ENCODE results near the gene KCTD20.

KCTD20 gene

DNA sequence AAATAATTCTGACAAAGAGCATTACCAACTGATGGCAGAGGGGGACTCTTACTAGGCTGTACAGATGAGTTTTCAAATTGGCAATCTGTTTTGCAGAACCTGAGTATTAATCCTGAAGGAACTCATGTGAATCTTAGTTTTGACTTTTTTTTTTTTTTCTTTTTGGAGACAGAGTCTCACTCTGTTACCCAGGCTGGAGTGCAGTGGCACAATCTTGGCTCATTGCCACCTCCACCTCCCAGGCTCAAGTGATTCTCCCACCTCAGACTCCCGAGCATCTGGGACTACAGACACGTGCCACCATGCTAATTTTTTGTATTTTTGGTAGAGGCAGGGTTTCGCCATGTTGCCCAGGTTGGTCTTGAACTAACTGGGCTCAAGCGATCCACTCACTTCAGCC is 49.3 kb downstream of the KCTD20 start:
- DNase-seq = no peak

- DNase-seq = no peak
Observed at GRCh38 chr6:36492621-36493020, 49.8 kb downstream of the KCTD20 start.

GRCh38 chr6:36493319-36493718 is 50.5 kb downstream of the KCTD20 start:
- DNase-seq = no peak

DNA sequence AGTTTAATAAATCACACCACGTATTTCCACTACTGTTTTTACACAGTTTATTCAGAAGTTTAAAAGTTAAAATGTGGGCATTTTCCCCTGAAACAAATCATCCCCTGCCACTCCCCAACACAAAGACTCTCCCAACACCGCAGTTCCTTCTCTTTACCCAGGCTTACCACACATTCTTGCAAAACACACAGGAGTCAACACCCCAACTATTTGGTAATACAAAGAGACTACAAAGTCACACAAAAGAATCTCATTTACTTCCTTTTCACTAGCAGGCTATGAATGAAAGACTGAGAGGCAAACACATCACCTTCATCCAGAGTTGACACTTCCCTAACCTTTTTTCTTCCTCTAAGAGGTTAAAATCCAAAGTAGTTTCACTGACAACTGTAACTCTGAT is 51.1 kb downstream of the KCTD20 start:
- no peak for DNase-seq

DNA sequence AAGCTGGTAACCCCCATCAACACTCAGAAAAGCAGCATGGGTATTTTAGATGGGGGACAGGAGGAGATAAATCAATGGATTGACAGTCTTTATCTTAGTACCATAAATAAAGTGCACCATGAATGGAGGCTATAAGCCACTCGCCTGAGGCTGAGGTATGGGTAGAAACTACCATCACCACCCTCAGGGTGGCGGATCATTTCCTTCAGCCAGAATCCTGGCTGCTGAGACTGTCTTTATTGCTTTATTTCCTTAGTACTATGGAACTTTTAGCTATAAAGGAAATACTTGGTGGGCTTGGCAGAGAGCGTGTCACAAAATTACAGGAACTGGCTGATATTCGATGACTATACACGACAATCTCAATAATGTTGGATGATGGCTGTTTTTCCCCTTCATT is 52.3 kb downstream of the KCTD20 start:
- no peak for DNase-seq

GRCh38 chr6:36499918-36500317 is 57.1 kb downstream of the KCTD20 start:
- DNase-seq = no peak

GRCh38 chr6:36501686-36502085 is 58.9 kb downstream of the KCTD20 start:
- no peak for DNase-seq

- no peak for DNase-seq
Observed at GRCh38 chr6:36504181-36504580, 61.4 kb downstream of the KCTD20 start.

GRCh38 chr6:36504982-36505381 is 62.2 kb downstream of the KCTD20 start:
- no peak for DNase-seq

DNA sequence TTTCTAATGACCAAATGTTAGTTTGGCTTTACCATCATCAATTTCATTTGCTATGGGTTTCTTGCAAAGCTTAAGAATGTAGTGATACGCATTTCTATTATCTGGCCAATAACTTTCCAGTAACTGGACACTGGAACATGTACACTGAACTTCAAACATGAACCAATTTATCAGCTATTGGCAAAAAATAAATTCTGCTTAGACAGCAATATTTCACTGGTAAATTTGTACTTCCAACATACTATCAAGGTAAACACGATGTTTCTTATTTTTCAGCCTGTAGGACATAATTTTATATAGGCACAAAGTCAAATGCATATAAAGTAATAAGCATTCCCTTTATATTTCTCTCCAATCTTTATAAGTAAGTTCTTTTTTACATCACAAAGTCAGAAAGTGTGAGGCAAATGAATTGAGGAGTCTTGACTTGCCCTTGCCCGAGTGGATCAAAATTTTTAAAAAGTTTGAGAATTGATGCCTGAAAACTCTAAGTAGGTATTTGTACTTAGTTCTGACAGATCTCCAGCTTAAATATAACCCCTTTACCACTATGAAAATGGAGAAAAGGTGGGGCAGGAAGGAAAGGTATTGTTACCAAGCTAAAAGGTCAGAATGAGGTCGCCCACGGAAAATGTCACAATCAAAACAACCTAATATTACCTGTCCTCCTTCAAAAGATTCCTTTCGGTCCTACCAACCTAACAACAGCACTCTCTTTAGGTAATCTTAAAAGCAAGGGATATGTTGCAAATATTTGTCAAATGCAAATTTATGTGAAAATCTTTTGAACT is 63.1 kb downstream of the KCTD20 start:
- DNase-seq = no peak

GRCh38 chr6:36506611-36507010 is 63.8 kb downstream of the KCTD20 start:
- DNase-seq = no peak

DNA sequence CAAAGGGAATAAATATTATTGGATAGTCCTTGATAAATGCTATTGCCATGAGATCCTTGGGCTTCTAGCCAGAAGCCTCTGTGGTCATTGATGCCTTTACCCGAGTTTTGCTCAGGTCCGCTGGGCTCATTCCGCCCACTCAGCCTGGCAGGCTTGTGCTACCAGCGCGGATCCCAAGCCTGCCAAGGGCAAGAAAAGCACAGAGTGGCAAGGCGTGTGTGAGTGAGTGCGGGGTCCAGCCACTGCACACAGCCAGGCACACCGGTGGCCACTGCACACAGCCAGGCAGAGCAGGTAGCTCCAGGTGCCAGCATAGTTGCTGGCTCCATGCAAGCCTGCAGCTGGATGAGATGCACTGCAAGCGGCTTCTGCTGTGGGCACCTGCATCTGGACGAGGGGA is 65.7 kb downstream of the KCTD20 start:
- no peak for DNase-seq

DNA sequence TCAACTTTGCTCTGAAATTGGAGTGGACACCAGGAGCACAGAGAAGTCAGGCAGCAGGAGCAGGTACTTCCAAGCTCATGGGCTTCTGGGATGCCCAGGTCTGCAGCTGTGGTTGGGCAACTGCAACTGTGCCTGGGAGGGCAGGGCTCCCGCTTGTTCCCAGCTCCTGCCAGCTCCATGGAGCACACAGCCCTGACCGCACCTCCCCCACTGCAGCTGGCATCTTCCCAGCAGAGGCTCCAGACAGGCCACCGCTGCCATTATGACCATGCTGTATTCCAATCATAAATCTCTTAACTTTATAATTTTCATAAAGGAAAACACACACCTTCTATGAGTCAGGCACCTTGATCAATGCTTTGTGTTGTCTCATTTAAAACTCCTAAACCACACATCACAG is 67.6 kb downstream of the KCTD20 start:
- no peak for DNase-seq

DNA sequence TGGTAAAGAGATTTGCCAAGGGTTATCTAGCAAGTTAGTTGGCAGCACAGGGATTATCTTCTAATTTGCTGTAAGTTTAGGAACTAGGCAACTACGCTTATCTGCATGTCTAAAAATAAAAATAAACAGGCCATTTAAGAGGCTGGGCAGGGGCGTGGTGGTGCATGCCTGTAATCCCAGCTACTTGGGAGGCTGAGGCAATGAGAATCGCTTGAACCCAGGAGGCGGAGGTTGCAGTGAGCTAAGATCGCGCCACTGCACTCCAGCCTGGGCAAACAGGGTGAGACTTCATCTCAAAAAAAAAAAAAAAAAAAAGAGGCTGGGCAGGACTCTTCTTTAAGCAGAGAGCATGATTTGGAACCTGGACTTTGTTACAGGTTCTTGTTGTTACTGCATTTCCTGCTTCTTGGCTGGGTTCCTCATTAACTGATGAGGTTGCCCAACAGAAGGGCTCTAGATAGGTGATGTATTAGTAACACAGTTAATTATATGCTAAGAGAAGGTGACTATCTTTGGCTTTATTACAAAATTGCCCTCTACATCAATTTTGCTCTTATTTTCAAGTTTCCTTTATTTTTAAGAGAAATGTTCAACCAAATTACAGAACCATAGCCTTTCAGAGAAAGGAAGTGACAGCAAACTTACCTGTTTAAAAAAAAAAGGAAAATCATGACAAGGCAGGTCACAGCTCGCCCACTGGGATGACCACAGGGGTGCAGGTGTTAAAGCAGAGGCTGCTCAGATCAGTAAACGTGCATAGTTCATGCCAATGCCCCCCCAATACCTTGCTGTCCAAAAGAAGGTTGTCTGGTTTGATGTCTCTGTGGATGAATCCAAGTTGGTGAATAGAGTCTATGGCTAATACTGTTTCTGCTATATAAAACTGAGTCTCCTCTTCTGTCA is 72.0 kb downstream of the KCTD20 start:
- DNase-seq = no peak

DNA sequence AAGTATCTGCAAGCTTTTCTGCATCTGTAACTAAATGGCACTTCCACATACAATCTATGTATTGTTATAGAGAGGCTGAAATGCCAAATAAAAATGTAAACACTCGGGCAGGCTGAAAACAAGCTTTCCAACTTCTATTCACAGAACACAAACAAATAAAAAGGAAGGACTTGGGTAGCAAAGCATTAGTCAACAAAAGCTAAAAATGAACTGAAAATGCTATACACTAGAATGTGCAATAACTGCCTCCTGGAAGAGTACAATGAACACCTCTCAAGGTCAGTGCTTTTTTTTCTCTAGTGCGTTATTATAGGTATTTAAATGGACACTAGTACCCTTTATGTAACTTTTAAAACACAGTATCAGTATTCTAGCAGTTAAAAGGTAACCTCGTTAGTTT is 73.0 kb downstream of the KCTD20 start:
- DNase-seq = no peak

DNA sequence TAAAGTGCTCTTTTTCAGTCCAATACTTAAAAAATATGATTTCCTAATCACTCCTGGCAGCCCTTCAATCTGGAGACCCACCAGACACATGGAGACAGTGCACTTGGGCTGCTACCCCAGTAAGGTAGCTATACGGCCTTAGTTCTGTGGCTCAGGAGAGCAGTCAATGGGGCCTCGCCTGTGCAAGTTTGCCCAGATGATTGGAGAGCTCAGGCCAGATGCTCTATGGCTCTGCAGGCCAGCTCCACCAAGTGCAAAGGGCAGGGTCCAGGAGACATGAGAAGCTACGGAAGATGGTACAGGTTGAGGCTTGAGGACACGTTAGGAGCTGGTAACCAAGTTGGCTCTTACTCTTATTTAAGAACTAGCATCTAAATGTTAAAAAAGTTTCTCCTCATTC is 73.8 kb downstream of the KCTD20 start:
- DNase-seq = no peak

- peak in 2 of 58 donors; percentile 5 to 18 for DNase-seq
Observed at GRCh38 chr6:36516988-36517387, 74.2 kb downstream of the KCTD20 start.

- no peak for DNase-seq
Observed at GRCh38 chr6:36517408-36517807, 74.6 kb downstream of the KCTD20 start.

DNA sequence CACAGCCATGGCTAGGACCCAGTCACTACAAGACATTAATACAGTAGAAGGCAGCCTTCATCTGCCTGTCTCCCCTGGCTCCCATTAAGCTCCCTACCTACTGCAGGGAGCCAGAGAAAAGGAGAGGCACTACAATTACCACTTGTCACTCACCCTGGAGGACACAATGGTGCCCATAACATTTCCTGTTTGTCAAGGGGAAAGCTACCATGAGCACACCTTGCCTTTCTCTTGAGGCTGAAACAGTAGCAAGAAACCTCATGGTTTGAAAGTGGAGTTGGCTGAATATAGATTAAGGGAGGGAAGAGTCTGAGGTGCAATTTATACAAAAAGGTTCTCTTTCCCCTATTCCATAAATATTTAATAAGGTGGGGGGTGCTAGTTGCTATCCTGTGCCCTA is 76.6 kb downstream of the KCTD20 start:
- no peak for DNase-seq

- DNase-seq = no peak
Observed at GRCh38 chr6:36523451-36523850, 80.7 kb downstream of the KCTD20 start.

DNA sequence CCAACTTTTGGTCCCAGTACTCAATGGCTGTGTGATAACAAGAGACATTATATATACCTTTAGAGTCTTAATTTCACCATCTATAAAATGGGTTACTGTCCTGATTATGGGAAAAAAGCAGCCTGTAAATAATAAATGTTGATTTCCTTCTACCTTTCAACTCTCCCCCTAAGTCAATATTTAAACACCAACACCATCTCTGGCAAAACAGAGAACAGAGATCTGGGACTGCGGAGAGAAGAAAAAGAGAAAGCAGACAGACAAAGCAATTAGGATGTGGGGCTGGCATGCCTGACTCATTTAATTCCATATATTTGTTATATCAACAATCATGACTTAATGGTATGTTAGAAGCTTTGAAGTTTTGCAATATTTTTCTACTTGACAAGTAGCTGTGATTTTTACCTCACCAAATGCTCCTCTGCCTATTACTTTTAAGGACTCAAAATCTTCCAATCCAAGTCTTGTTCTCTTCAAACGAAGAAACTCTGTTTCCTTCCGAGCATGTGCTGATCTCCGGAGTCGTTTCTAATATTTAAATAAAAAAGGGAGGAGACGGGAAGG is 81.2 kb downstream of the KCTD20 start:
- no peak for DNase-seq

GRCh38 chr6:36524871-36525270 is 82.1 kb downstream of the KCTD20 start:
- no peak for DNase-seq

Data from anterior cingulate cortex (tissue), 58 donors.